LNCAP (cell line): ENCODE data around the gene REN.
A peak's percentile ranks its signal among the peaks of the same experiment; 100 is the strongest.

Experiments used
- CTCF ChIP-seq: fragments of 450-650 bp; IDR thresholded peaks from 2 replicates; pipeline ENCODE4 v1.5.1; 2017; ENCODE audit warnings: mild to moderate bottlenecking

Gene REN

DNA sequence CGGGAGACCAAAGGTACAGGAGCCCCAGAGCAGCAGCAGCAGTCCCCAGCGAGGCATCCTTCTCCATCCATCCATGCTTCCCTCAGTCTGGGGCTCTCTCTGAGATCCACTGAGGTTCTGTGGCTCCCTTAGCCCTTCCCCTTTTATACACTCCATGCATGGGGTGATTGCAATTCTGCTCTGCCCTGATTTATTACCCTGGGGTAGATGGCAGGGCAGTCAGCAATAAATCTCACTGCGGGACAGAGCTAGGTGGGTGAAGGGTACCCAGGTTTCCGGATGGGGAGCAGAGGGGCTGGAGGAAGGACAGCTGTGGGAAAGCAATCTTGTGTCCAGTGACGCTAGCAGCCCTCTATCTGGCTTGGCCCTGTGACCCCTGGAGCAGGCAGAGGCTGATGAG is at the start of gene REN:
Gene REN (minus strand): TSS at position 119 of the 400 bp plus-strand sequence. CDS start 44 bp downstream, at position 75.
- no peak for TF ChIP-seq CTCF

DNA sequence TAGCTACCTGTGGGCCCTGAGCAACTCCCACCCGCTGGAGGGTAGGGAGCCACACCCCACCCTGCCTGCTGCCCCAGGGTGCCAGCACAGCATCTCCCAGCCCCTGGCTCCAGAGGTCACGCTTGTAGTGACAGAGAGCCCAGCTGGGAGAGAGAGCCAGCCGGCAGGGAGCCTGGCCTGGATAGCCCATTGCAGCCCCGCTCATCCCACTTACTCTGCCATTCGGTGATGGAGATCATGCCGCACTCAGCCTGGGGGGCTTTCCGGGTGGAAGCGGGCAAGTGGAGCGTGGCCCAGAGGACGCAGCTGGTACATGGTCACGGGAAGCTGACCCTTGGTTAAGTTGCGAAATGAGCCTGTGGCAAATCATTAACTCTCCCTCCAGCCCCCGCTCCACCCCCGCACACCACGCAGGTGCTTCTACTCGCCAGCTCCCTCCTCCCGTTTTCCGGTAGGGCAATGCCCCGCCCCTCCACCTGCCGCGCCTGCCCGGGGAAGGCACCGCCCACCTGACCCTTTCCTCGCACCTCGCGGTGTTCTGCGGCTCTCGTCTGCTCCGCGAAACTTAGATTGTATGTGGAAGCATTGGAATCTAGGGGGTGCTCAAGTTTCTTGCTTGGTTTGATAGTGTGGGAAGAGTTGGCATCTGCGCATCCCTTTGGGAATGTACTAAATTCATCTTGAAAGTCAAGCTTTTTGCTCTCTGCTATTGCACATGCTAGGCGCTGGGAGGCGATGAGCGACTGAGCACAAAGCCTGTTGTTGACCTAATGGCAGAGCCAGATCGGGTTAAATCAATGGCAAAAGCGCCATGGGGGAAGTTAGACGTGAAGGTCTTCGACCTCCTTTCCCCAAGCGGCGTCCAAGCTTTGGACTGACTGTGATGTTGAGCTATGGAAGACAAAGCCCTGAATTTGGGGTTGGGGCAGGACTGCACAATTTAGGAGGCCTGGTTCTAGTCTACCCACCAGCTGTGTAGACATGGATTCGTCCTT is 47.8 kb upstream of the REN start, which contains the start of gene GOLT1A:
Gene GOLT1A (minus strand): TSS at position 321 of the 995 bp plus-strand sequence. CDS start 82 bp downstream, at position 239.
- peak; percentile 97 for TF ChIP-seq CTCF

GRCh38 chr1:204212715-204213114 is 46.6 kb upstream of the REN start:
- no peak for TF ChIP-seq CTCF

DNA sequence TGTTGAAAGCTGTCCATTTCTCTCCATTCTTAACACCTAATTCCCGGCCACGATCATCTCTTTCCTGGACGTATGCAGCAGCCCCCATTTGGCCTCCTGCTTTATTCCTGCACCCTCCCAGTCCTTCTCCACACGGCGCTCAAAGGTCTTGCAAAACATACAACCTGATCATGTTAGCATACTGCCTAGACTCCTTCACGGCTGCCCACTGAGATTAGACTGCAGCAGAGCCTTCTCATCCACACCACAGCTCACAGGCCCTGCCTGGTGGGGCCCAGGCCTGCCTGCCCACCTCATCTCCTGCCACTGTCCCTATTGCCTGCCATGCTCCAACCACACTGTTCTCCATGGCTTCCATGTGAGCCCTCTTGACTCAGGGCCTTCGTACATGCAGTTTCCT is 44.9 kb upstream of the REN start:
- TF ChIP-seq CTCF: no peak

DNA sequence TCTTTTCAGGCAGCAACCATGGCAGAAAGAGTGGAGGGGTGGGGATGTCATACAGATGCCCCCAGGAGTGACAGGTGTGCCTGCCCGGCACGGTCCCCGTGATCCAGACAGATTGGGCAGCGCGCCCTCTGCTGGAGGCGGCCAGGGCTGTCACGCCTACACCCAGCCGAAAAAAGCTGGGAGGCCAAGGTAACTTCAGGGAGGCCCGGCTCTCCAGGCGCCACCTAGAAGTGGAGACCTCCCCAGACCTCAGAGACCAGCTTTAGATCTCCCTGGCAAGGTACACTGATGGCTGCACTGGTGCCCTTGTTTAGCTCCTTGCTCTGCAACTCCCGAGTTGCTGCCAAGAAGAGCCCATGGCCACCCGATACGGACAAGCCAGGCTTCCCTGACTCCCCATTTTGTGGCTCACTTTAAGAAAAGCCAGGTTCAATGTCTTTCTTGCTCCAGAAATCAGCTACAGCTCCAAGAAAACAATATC is 41.0 kb upstream of the REN start:
- peak; percentile 100 for TF ChIP-seq CTCF

GRCh38 chr1:204206121-204206520 is 40.0 kb upstream of the REN start:
- no peak for TF ChIP-seq CTCF

DNA sequence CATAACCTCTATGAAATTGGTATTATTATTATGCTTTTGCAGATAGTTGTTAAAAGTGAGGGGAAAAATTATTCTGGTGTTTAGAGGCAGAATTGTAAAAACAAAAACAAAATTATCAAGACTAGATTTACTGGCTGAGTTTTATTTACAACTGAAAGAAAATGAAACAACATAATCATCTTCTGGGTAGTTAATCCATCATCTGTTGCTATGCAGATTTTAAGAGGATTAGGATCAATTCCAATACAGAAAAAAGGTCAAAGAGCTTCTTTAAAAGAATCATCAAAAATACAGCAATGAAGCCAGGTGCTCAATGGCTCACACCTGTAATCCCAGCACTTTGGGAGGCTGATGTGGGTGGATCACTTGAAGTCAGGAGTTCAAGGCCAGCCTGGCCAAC is 39.3 kb upstream of the REN start:
- no peak for TF ChIP-seq CTCF
